ENCODE measurements around the gene MARCHF9. TPM values are rescaled to one million over a fixed set of nuclear protein-coding genes. Genes with fewer than 3 reads are reported as not detected.

Gene MARCHF9
- total RNA-seq, 4 donors from 2014 or later: 4.2 to 10.5 (median 5.2) TPM

DNA sequence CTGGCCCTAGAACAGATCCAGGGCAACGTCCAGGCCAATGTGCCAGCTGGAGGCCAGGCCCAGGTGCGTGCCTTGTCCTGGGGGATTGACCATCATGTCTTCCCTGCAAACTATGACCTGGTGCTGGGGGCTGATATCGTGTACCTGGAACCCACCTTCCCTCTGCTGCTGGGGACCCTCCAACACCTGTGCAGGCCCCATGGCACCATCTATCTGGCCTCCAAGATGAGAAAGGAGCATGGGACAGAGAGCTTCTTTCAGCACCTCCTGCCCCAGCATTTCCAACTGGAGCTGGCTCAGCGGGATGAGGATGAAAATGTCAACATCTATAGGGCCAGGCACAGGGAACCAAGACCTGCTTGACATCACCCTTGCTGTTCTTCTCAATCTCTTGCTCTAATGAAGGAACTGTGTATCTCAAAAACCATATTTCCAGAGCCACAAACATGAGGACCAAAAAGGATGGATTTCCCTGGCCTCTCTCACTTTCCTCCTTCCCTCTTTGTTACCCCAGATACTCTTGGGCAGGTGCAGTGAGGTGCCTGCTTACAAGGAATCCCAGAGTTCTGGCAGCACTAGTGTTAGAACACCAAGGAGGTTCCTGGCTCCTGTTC is 25.5 kb downstream of the MARCHF9 start:
- TF ChIP-seq, protein P1, sequence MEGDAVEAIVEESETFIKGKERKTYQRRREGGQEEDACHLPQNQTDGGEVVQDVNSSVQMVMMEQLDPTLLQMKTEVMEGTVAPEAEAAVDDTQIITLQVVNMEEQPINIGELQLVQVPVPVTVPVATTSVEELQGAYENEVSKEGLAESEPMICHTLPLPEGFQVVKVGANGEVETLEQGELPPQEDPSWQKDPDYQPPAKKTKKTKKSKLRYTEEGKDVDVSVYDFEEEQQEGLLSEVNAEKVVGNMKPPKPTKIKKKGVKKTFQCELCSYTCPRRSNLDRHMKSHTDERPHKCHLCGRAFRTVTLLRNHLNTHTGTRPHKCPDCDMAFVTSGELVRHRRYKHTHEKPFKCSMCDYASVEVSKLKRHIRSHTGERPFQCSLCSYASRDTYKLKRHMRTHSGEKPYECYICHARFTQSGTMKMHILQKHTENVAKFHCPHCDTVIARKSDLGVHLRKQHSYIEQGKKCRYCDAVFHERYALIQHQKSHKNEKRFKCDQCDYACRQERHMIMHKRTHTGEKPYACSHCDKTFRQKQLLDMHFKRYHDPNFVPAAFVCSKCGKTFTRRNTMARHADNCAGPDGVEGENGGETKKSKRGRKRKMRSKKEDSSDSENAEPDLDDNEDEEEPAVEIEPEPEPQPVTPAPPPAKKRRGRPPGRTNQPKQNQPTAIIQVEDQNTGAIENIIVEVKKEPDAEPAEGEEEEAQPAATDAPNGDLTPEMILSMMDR (IDR thresholded peaks at IDR 0.05; ENCODE audit: low read depth): no peak

DNA sequence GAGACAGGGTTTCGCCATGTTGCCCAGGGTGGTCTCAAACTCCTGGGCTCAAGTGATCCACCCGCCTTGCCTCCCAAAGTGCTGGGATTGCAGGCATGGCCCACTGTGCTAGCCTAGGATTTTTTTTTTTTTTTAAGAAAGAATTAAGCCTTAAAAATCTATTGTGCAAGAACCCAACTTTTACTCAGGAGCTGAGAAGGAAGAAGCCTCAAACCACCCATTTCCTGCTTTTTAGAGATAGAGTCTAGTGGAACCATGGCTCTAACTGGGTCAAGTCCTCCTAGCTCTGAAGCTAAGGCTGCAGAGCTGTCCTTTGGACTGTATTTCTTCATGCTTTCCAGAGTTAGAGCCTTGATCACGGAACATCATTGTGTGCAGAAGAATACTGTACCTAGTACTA is 26.3 kb downstream of the MARCHF9 start:
- TF ChIP-seq, protein P1 (IDR thresholded peaks at IDR 0.05; ENCODE audit: low read depth): no peak

DNA sequence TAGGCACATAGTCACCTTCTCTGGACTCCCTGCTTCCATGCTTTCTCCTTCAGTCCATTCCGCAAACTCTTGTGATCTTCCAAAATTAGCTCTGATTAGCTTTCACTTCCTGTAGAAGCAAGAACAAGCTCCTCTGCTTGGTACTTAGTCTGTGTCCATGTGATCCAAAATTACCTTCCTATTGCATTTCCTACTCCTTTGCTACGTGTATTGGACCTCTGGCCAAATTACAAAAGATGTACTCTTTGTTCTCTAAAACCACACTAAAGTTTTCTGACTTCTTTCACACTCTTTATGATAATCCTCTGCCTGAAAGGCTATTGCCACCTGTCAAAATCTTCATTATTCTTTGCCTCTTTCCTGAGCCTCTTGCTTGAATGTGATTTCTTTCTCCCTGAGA is 26.9 kb downstream of the MARCHF9 start:
- TF ChIP-seq, protein P1 (IDR thresholded peaks at IDR 0.05; ENCODE audit: low read depth): no peak

DNA sequence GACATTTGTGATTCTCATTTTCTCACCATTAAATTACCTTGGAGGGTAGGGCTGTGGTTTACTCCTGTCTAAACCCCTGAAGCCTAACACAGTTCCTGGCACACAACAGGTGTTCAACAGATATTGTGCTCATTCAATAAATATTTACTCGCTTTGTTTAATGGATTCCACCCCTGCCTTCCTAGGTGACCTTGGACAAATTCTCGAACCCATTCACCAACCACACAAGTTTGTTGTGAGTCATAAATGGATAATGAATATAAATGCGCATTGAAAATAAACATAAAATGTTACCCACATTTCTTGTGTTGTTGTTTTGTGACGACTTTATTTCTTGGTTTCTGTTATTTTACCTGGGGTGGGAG is 27.3 kb downstream of the MARCHF9 start:
- TF ChIP-seq, protein P1 (IDR thresholded peaks at IDR 0.05; ENCODE audit: low read depth): no peak

DNA sequence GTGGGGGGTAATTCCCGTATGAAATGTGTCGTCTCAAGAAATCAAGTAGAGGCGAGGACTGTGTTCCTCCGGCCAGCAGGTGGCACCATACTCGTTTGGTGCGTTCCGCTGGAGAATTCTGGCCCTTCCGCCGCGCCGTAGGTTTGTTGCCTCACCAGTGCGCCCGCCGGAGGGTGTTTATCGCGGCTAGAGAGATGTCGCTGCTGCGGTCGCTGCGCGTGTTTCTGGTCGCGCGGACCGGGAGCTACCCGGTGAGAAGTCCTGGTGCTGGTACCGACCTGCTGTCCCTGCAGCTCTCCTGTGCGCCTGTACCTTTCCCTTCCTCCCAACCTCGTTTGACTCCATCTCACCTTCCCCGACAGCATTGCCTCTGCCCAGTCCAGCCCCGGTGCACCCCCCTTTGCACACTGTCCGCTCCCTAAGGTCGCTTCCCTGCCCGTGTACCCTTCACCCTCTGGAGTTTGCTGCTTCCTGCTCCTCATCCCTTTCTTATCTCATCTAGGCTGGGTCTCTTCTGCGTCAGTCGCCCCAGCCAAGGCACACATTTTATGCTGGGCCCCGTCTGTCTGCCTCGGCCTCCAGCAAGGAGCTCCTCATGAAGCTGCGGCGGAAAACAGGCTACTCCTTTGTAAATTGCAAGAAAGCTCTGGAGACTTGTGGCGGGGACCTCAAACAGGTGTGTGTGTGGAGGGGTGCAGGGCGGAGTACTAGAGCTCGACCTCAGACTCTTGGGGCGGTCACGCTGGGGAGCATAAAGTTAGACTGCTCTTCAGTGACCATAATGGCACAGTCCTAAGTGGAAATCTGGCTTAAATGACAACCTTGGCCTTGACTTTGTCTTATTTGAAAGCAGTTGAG is 27.9 kb downstream of the MARCHF9 start, which contains the start of gene TSFM:
TSS of gene TSFM (plus strand) at position 180 of the 858 bp plus-strand sequence. CDS start at position 195, 15 bp downstream.
- TF ChIP-seq, protein P1 (IDR thresholded peaks at IDR 0.05; ENCODE audit: low read depth): no peak

DNA sequence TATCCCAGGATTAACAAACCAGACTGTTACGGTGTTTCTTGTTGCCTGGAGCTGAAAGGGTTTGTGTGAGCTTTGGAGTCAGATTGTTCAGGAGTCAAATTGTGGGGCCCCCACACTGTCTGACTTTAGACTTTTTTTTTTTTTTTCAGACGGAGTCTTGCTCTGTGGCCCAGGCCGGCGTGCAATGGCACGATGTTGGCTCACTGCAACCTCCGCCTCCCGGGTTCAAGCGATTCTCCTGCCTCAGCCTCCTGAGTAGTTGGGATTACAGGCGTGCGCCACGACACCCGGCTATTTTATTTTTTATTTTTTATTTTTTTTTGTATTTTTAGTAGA is 28.5 kb downstream of the MARCHF9 start:
- TF ChIP-seq, protein P1 (IDR thresholded peaks at IDR 0.05; ENCODE audit: low read depth): no peak

DNA sequence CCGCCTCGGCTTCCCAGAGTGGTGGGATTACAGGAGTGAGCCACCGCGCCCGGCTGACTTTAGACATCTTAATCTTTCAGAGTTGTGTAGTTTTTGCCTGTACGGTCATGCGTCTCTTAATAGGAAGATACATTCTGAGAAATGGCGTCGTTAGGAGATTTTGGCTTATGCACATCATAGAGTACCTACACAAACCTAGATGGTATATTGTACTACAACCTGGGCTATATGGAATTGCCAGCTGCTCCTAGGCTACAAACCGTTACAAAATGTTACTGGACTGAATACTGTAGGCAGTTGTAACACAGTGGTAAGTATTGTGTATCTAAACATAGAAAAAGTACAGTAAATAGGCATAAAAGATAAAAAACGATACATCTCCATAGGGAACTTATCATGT is 29.0 kb downstream of the MARCHF9 start:
- TF ChIP-seq, protein P1 (IDR thresholded peaks at IDR 0.05; ENCODE audit: low read depth): no peak

Measured in subcutaneous adipose tissue (tissue), 4 donors.